Suprapubic skin (tissue), 4 donors: ENCODE measurements around the gene PPP2R5C.

ENCODE experiments used
- EP300 ChIP-seq: sonication (generic); formaldehyde crosslinking; IDR thresholded peaks from one replicate; pipeline ENCODE4 v1.6.1; 2017; ENCODE audit warnings: antibody characterized with exemption
- POLR2A ChIP-seq, 2 donors: fragments of 450-650 bp; IDR thresholded peaks; one replicate each; pipeline ENCODE4 v1.6.1; 2017; ENCODE audit warnings: antibody characterized with exemption in 2 of 2, mild to moderate bottlenecking in 2 of 2, moderate library complexity in 2 of 2
- POLR2AphosphoS5 ChIP-seq, 3 donors: sonication (generic); formaldehyde crosslinking; IDR thresholded peaks; one replicate each; pipeline ENCODE4 v1.6.1; 2017; ENCODE audit warnings: antibody characterized with exemption in 3 of 3
- TF ChIP-seq, protein P1 (sequence below), 2 donors: fragments of 200-600 bp in 1 of 2; fragments of 450-650 bp in 1 of 2; sonication (generic) in 1 of 2; IDR thresholded peaks; one replicate each; pipeline ENCODE4 v1.5.1; 2016 to 2019; ENCODE audit warnings: antibody characterized with exemption in 2 of 2, mild to moderate bottlenecking in 1 of 2, moderate library complexity in 1 of 2

DNA sequence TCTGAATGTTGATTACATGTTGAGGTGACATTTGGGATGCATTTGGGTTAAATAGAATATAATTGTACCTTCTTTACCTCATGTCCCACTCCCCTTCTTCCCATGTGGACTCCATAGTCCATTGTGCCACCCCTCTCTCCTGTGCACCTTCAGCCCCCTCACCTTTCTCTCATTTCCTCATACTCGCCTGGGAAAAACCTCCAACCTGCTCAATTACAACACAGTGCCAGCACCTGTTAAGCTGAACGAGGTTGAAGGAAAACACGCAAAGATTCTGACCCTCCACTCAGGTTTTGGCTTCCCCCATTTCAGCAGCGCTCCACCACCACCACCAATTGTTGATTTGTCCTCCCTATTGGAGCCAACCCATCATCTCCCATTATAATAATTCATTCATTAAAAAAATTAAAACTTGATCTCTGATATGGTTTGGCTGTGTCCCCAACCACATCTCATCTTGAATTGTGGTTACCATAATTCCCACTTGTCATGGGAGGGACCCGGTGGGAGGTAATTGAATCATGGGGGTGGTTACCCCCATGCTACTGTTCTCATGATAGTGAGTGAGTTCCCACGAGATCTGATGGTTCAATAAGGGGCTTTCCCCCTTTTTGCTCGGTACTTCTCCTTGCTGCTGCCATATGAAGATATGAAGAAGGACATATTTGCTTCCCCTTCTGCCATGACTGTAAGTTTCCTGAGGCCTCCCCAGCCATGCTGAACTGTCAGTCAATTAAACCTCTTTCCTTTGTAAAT lies 33.7 kb upstream of the PPP2R5C start:
- TF ChIP-seq POLR2A (IDR thresholded peaks at IDR 0.05) (no peak), EP300 (no peak), POLR2AphosphoS5 (IDR thresholded peaks at IDR 0.05) (no peak)
- TF ChIP-seq, protein P1, sequence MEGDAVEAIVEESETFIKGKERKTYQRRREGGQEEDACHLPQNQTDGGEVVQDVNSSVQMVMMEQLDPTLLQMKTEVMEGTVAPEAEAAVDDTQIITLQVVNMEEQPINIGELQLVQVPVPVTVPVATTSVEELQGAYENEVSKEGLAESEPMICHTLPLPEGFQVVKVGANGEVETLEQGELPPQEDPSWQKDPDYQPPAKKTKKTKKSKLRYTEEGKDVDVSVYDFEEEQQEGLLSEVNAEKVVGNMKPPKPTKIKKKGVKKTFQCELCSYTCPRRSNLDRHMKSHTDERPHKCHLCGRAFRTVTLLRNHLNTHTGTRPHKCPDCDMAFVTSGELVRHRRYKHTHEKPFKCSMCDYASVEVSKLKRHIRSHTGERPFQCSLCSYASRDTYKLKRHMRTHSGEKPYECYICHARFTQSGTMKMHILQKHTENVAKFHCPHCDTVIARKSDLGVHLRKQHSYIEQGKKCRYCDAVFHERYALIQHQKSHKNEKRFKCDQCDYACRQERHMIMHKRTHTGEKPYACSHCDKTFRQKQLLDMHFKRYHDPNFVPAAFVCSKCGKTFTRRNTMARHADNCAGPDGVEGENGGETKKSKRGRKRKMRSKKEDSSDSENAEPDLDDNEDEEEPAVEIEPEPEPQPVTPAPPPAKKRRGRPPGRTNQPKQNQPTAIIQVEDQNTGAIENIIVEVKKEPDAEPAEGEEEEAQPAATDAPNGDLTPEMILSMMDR (IDR thresholded peaks at IDR 0.05): no peak
